ENCODE results near the gene MUC5B. TPM values are rescaled to one million over a fixed set of nuclear protein-coding genes. Genes with fewer than 3 reads are reported as not detected.

MUC5B gene
- total RNA-seq, 1 donor from 2014 or later, result 1.2 TPM

DNA sequence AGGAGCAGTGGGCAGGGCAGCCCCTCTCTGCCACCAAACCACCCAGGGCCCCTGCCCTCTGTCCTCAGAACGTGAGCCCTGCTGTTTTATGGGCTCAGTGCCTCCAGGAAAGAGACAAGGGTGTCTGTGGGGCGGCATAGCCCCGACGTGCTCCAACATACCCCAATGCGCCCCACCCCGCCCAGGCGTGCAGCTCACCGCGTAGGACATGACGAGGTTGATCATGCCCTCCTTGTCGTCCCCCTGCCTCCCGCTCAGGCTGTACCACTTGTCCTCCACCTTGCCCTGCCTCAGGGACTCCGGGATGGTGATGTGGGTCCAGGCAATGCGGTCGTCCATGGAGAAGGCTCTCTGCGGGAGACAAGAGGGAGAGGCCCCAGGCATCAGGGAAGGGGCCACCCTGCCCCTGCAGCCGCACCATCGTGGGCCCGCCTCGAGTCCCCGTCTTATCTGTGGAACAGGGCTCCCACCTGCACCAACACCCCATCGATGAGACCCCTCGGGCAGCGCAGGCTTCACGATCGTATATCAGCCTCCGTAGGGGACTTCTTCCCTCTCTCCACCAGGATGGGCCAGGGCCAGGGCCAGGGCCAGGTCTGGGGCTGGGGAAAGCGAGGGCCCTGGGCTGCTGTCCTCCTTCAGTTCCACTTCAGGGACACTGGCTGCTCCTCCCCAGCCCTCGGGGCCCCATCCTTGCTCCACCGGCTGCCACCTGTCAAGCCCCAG, 65.7 kb downstream of the MUC5B start:
- TF ChIP-seq, protein P1, sequence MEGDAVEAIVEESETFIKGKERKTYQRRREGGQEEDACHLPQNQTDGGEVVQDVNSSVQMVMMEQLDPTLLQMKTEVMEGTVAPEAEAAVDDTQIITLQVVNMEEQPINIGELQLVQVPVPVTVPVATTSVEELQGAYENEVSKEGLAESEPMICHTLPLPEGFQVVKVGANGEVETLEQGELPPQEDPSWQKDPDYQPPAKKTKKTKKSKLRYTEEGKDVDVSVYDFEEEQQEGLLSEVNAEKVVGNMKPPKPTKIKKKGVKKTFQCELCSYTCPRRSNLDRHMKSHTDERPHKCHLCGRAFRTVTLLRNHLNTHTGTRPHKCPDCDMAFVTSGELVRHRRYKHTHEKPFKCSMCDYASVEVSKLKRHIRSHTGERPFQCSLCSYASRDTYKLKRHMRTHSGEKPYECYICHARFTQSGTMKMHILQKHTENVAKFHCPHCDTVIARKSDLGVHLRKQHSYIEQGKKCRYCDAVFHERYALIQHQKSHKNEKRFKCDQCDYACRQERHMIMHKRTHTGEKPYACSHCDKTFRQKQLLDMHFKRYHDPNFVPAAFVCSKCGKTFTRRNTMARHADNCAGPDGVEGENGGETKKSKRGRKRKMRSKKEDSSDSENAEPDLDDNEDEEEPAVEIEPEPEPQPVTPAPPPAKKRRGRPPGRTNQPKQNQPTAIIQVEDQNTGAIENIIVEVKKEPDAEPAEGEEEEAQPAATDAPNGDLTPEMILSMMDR (IDR thresholded peaks at IDR 0.05), result no peak
- Histone ChIP-seq H3K27me3 (no peaks in the 10 kb centered on the region), H3K4me3 (no peak overlapping the region), H3K4me1 (no peaks in the 10 kb centered on the region), H3K9me3 (no peaks in the 10 kb centered on the region), H3K27ac (no peak overlapping the region), H3K36me3 (peaks cover 80% of the 10 kb centered on the region)
- intact Hi-C loops (cut with DNase I), result no loop called here
- ATAC-seq (no peak), DNase-seq (peak; percentile 50)

DNA sequence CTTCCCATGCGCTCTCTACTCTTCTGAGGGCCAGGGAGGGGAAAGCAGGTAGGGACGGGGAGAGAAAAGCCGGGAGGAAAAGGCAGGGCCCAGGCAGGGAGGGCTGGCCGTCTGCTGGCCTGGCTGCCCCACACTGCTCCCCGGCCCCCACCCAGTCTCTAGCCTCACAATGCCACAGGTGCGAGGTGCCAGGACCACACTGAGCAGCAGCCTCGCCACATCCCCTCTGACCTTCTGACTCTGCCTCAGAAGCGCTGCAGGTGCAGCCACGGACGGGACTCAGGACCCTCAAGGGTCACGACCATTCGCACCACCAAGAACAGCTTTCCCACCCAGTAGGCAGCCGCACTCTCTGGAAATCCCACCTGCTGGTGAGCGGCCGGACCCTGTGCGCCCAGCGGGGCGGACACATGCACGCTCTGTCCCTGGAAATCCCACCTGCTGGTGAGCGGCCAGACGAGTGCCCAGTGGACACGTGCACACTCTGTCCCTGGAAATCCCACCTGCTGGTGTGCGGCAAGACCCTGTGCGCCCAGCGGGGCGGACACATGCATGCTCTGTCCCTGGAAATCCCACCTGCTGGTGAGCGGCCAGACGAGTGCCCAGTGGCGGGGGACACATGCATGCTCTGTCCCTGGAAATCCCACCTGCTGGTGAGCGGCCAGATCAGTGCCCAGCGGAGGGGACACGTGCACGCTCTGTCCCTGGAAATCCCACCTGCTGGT, 66.5 kb downstream of the MUC5B start:
- Histone ChIP-seq H3K4me1 (no peaks in the 10 kb centered on the region), H3K9me3 (no peaks in the 10 kb centered on the region), H3K36me3 (peaks cover 76% of the 10 kb centered on the region), H3K27ac (no peak overlapping the region), H3K27me3 (no peaks in the 10 kb centered on the region), H3K4me3 (no peak overlapping the region)
- no peak for ATAC-seq
- TF ChIP-seq, protein P1 (IDR thresholded peaks at IDR 0.05), result no peak
- intact Hi-C loops (cut with DNase I), result no loop called here
- DNase-seq, result peak; percentile 43

DNA sequence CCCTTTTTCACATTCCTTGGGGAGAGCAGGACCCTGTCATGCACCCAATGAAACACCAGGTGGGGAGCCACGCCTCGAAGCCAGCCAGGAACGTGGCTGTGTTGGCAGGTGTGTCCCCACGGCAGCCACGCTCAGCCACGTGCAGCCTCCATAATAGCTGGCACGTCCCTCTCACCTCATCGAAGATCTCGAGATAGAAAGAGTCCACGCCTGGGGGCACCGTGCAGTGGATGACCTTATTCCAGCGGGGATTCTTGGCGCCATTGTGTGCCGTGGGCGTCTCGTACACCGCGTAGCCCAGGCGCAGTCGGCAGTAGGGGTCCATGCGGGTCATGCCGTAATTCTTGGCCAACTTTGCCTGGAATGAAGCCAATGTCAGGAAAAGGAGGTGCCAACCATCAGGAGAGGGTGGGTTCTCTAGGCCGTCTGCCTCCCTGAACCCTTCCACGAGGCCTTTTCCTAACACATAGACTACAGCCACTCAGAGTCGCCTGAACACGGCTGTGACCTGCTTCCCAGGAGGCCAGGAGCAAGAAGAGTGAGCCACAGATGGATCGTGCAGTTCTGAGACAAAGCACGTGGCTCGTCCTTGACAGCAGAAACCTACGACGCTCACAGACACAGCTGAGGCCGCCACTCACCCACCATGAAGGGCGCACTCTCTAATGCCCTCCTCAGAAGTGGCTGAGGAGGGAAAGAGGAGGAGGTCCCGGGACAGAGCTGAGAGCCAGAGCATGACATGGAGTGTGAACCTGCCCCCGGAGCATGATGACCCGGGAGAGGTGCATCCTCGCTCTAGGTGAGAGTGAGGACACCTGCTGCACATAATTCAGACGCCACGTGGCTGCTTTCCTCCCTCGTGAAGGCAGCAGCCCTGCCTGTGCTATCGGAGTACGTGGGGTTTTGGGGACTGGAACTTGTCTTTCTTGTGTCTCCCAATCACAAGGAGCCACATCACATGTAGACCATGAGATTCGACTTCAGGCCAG, 67.5 kb downstream of the MUC5B start:
- no peaks in the 10 kb centered on the region for H3K9me3 ChIP-seq
- no peaks in the 10 kb centered on the region for H3K27me3 ChIP-seq
- H3K27ac ChIP-seq, result no peak overlapping the region
- H3K36me3 ChIP-seq, result peaks cover 66% of the 10 kb centered on the region
- peak; percentile 59 for DNase-seq
- no peak overlapping the region for H3K4me3 ChIP-seq
- intact Hi-C loops (cut with DNase I), result no loop called here
- no peak for ATAC-seq
- TF ChIP-seq, protein P1 (IDR thresholded peaks at IDR 0.05), result no peak
- H3K4me1 ChIP-seq, result no peaks in the 10 kb centered on the region

GRCh38 chr11:1291295-1292017, 68.6 kb downstream of the MUC5B start:
- intact Hi-C loops (cut with DNase I), result no loop called here
- no peak overlapping the region for H3K27ac ChIP-seq
- no peaks in the 10 kb centered on the region for H3K27me3 ChIP-seq
- ATAC-seq (no peak), DNase-seq (peak; percentile 46)
- TF ChIP-seq, protein P1 (IDR thresholded peaks at IDR 0.05), result no peak
- H3K4me1 ChIP-seq, result no peaks in the 10 kb centered on the region
- no peak overlapping the region for H3K4me3 ChIP-seq
- H3K36me3 ChIP-seq, result peaks cover 55% of the 10 kb centered on the region
- no peaks in the 10 kb centered on the region for H3K9me3 ChIP-seq

Data from upper lobe of right lung (tissue), 1 donor.